Medulla oblongata (tissue), 1 donor: ENCODE results near the gene YBEY.
"Not testable (repeated sequence)": the region's sequence is repeated elsewhere in the genome, so short reads cannot be mapped to it uniquely, and the experiment has no call there.

Experiments
- DNase-seq: peaks from one replicate; pipeline ENCODE4 v3.0.0-alpha.2; 2015; ENCODE audit errors: extremely low spot score

Gene YBEY

DNA sequence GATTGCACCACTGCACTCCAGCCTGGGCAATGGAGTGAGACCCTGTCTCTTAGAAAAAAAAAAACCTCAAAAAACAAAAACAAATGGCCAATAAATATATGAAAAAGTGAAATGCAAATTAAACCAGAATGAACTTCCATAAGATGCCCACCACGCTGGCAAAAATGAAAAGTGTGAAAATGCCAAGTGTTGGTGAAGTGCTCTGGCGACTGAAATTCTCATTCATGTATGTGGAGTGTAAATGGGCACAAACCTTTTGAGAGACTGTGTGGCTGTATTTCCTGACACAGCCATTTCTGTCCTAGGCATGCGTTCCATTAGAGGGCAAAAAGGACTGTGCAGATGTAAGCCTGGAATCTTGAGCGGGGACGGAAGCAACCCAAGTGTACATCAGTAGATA is 18.3 kb downstream of the YBEY start:
- no peak for DNase-seq

DNA sequence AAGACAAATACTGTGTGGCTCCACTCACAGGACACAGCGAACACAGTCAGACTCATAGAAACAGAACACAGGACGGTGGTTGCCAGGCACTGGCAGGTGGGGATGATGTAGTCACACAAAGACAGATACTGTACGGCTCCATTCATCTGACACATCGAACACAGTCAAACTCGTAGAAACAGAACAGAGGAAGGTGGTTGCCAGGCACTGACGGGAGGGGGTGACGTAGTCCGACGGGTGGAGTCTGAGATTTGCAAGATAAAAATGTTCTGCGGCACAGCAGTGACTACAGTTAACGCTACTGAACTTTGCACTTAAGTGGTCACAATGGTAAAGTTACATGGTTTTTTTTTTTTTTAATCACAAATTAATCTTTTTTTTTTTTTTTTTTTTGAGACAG is 18.8 kb downstream of the YBEY start:
- DNase-seq = peak; percentile 51

GRCh38 chr21:46307625-46308024 is 21.5 kb downstream of the YBEY start:
- no peak for DNase-seq

- DNase-seq = no peak
Observed at GRCh38 chr21:46308431-46308830, 22.3 kb downstream of the YBEY start.

DNA sequence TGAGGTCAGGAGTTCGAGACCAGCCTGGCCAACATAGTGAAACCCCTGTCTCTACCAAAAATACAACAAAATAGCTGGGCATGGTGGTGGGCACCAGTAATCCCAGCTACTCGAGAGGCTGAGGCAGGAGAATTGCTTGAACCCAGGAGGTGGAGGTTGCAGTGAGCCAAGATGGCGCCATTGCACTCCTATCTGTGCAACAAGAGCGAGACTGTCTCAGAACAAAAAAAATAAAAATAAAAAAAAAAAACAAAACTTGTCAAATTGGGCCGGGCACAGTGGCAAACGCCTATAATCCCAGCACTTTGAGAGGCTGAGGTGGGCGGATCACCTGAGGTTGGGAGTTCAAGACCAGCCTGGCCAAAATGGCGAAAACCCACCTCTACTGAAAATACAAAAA is 24.1 kb downstream of the YBEY start:
- not testable (repeated sequence) for DNase-seq

- no peak for DNase-seq
Observed at GRCh38 chr21:46311568-46311967, 25.4 kb downstream of the YBEY start.

- no peak for DNase-seq
Observed at GRCh38 chr21:46312949-46313348, 26.8 kb downstream of the YBEY start.

GRCh38 chr21:46314441-46315020 is 28.4 kb downstream of the YBEY start:
- no peak for DNase-seq

- no peak for DNase-seq
Observed at GRCh38 chr21:46316708-46317324, 30.7 kb downstream of the YBEY start.

DNA sequence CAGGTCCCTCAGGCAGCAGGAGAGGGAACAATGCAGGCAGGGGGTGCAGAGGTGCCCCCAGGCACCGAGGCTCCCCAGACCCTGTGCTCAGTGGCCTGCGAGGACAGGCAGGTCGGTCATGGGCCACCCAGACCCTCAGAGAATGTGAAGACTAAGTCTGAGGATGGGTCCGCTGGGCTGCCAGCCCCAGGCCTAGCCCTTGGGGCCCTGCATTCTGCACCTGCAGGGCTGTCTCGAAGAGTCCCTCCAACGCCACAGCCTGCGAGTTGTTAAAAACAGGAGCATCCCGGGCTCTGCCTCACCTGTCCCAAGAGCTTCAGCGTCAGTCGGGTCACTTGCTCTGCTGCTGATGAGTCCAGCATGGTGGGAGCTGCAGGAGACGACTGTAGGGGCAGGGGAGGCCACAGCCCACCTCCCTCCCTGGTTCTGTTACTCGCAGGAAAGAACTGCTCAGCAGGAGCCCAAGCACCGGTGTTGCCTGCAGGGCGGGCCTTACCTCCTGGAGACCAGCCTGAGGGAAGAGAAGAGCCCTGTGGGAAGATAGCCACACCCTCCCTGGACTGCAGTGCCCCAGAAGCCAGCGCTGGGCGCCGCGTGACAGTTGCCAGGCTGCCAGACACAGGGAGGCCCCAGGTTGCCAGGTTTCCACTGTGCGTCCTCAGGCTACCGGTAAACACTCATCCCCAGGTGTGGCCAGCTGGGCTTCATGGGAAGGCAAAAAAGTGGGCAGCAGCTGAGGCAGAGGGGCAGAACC is 31.7 kb downstream of the YBEY start:
- DNase-seq = no peak

DNA sequence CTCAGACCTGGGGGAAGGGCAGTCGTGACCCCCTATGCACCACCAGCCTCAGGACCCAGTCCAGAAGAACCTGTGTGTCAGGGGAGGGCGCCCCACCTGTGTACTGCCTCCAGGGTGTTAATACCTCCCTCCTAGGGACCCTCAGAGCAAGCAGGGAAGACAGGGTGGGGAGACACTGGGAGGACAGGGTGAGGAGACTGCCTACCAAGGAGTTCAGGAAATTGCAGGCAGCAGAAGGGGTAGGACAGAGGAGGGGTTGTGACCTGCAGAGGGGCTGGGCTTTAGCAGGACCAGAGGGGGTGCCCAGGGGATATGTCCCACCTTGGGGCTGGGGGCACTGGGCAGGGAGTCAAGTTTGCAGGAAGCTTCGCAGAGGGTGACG is 32.3 kb downstream of the YBEY start:
- DNase-seq = no peak

- DNase-seq = no peak
Observed at GRCh38 chr21:46319186-46319585, 33.0 kb downstream of the YBEY start.

- no peak for DNase-seq
Observed at GRCh38 chr21:46320331-46320801, 34.2 kb downstream of the YBEY start.

DNA sequence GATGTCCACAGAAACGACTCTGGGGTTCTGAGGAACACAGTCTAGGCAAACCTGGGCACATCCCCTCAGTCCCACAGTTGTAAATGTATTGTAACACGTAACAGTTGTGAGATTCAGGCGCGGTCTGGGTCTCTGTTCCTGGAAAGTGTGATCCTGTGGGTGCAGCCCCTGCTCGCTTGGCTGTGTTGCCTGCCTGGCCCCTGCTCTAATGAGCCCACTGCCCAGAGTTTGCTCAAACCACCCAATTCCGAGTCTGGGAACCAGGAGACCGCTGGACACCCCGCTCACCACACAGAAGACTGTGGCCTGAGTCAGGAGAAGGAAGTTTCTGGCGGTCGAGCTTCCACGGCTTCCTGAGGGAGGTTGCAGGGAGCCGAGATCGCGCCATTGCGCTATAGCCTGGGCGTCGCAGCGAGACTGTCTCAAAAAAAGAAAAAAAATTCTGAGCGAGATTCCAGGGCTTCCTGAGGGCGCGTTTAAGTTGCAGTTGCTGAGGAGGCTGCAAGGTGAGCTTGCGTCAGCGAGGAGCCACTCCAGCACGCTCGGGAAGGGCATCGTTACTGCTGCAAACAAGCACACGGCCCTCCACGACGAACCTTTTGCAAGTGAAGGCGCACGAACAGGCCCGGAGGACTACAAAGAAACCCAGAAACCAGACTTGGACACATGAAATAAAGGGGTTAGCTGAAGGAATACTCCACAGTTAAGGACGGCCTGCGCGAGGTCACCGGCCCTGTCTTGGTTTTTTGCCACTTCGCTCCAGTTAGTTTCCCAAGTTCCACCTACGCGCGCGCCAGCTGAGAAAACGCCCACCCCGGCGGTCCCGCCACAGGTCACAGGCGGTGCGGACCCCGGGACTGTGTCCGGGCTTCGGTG is 36.4 kb downstream of the YBEY start:
- DNase-seq = no peak

DNA sequence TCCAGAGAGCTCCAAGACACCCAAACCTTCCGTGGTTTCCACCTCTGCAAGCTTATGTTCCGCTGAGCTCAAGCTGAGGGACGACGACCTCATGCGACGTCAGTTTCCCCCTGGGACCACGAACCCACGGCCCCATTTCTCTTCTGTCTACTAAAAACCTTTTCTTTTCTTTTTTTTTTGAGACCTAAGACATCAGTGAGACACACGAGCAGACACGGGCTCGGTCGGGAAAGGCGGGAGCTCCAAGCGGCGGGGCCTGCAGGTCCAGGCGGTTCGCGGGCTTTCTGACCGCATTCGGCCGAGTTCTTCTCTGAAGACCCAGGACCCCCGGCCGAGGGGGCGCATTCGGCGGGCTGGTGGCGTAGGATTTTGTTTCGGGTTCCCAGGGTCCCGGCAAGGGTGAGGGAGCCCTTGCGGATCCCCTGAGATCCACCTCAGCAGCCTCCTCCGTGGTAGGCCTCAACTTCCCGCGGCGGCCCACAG is 37.1 kb downstream of the YBEY start:
- no peak for DNase-seq

- peak; percentile 98 for DNase-seq
Observed at GRCh38 chr21:46323710-46324389, 37.7 kb downstream of the YBEY start, which contains the start of the genes C21orf58 and PCNT. Gene C21orf58, minus strand, starts transcription at chr21:46323870. Its CDS starts 1,132 bp downstream, at chr21:46322738. Gene PCNT, plus strand, starts transcription at chr21:46324156. Its CDS starts 73 bp downstream, at chr21:46324229.

DNA sequence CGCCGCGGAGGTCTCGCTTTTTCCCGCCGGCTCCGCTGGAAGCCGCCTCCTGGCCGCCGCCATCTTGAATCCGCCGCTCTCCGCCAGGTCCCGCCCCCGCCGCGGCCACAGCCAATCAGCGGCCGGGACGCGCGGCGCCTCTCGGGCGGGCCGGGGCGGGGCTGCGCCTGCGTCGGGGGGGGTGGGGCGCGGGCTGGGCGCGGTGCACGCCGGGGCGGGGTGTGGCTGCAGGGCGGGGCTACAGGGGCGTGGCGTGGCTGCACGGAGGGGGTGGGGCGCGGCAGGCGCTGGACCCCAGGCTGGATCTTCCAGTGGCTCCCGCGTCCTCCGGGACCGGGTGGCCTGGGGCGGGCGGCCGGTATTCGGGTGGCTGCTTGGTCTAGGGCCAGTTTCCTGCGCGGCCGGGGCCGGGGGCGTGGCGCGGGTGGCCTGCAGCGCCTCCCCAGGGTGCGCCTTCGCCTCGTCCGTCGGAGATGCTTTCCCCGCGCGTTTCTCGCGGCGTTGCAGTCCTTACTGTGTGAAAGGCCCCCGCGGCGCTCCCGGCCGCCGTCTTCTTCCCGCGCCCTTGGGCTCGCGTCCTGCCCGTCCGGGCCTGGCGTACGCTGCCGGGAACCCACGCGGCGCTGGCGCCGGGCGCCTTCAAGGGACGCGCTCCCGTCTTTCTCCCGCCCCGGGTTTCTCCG is 38.4 kb downstream of the YBEY start:
- DNase-seq = peak; percentile 83

DNA sequence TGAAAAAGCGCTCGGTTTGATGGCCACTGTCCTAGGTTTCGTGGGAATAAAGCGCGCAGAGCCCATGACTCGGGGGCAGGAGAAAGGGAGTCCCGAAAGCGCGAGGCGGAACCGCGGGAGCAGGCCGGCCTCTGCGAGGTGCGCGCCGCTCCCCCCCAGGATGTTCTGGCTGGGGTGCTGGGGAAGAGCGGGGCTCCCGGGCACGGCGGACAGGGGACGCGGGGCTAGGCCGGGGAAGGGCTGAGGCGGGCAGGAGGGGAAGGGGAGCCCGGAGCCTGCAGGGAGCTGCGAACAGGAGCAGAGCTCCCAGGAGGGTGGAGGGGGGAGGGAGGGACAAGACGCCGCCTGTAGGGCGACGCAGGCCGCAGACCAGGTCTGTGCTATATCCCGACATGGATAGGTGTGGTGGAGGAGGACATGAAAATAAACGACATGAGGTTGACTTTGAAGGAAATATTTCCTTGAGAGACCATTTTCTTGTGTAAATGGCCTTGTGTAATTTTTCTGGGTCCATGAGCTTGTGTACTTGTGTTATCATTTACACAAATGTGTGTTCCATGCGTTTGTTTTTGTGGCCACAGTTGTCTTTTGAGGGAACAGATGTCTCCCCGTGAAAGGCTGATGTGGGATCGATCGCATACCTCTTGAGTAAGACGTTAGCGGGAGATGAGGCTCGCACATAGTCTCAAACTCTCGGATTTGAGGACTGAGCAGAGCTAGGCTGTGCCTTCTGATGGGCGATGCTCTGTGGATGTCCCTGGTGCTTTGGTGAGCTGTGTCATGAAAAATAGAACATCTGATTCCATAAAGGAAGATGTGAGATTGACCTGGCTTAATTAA is 39.2 kb downstream of the YBEY start:
- DNase-seq = peak; percentile 11

GRCh38 chr21:46326110-46326703 is 40.1 kb downstream of the YBEY start:
- DNase-seq = no peak
